Measurements from ENCODE around the gene SLC10A1. TPM values are rescaled to one million over a fixed set of nuclear protein-coding genes. Genes with fewer than 3 reads are reported as not detected.

The SLC10A1 gene
- total RNA-seq, 1 experiment from 2014 or later: not detected

GRCh38 chr14:69819607-69820006, 22.6 kb upstream of the SLC10A1 start:
- no CpG with 5 or more reads among the region's 8 CpGs for WGBS (ENCODE audit: extremely low coverage, insufficient read length, low lambda C conversion rate)
- H3K36me3 Mint-ChIP-seq (ENCODE audit: insufficient read depth in 1 of 3, low read depth in 3 of 3): no peaks in the 10 kb centered on the region

More at GRCh38 chr14:69819607-69820006, 22.6 kb upstream of the SLC10A1 start:
- Histone ChIP-seq H3K27ac (ENCODE audit: insufficient read length, low read depth, low read length) (no peak overlapping the region), H2AK5ac (ENCODE audit: insufficient read length, low read length) (no peak overlapping the region), H3K56ac (ENCODE audit: insufficient read length, low read depth, low read length) (no peak overlapping the region), H4K8ac (replicated peaks; ENCODE audit: insufficient read length, low read depth, low read length) (no peak overlapping the region), H4K5ac (ENCODE audit: insufficient read length, low read depth, low read length) (no peak overlapping the region), H3K27me3 (ENCODE audit: insufficient read depth, low read length) (no peaks in the 10 kb centered on the region), H3K4me2 (ENCODE audit: insufficient read depth, insufficient read length, low read length) (no peak overlapping the region), H3K23me2 (ENCODE audit: insufficient read length, low read depth, low read length, poor library complexity, severe bottlenecking) (no peaks in the 10 kb centered on the region), H2BK120ac (ENCODE audit: low read depth, low read length, poor library complexity, severe bottlenecking) (no peak overlapping the region), H3K79me2 (ENCODE audit: insufficient read depth, low read length) (no peaks in the 10 kb centered on the region), H3K9me3 (ENCODE audit: control insufficient read depth, low read depth, low read length) (no peaks in the 10 kb centered on the region), H2AFZ (ENCODE audit: low read length) (no peak overlapping the region), H3T11ph (ENCODE audit: low read length) (no peak overlapping the region), H3K9ac (ENCODE audit: extremely low read depth, insufficient read length, low read length) (no peak overlapping the region), H3K79me1 (ENCODE audit: insufficient read depth, low read depth, low read length, poor library complexity, severe bottlenecking) (no peaks in the 10 kb centered on the region), H2BK15ac (ENCODE audit: low read depth, low read length) (no peak overlapping the region), H3K4ac (ENCODE audit: low read depth, low read length) (no peak overlapping the region), H3K18ac (ENCODE audit: insufficient read length, low read depth, low read length) (no peak overlapping the region), H4K20me1 (ENCODE audit: control insufficient read depth, insufficient read depth, insufficient read length) (no peaks in the 10 kb centered on the region), H4K91ac (ENCODE audit: insufficient read length, low read depth, low read length) (no peak overlapping the region), H2BK5ac (ENCODE audit: insufficient read length, low read length) (no peak overlapping the region), H3K14ac (ENCODE audit: insufficient read depth, low read length) (no peak overlapping the region), H3K4me1 (ENCODE audit: insufficient read depth, low read length) (no peaks in the 10 kb centered on the region), H3K23ac (ENCODE audit: insufficient read length, low read depth, low read length) (no peak overlapping the region), H2BK20ac (ENCODE audit: low read depth, low read length, poor library complexity, severe bottlenecking) (no peak overlapping the region), H2BK12ac (ENCODE audit: insufficient read length, low read depth, low read length) (no peak overlapping the region)
- Mint-ChIP-seq H3K27ac (no peak overlapping the region), H3K4me1 (peaks cover 0 to 8% of the 10 kb centered on the region in 2 experiments; a peak in 3 of 4 replicates), H3K27me3 (ENCODE audit: low read depth) (no peaks in the 10 kb centered on the region), H3K9me3 (no peaks in the 10 kb centered on the region), H3K4me3 (no peak overlapping the region)
- TF ChIP-seq, protein P1, sequence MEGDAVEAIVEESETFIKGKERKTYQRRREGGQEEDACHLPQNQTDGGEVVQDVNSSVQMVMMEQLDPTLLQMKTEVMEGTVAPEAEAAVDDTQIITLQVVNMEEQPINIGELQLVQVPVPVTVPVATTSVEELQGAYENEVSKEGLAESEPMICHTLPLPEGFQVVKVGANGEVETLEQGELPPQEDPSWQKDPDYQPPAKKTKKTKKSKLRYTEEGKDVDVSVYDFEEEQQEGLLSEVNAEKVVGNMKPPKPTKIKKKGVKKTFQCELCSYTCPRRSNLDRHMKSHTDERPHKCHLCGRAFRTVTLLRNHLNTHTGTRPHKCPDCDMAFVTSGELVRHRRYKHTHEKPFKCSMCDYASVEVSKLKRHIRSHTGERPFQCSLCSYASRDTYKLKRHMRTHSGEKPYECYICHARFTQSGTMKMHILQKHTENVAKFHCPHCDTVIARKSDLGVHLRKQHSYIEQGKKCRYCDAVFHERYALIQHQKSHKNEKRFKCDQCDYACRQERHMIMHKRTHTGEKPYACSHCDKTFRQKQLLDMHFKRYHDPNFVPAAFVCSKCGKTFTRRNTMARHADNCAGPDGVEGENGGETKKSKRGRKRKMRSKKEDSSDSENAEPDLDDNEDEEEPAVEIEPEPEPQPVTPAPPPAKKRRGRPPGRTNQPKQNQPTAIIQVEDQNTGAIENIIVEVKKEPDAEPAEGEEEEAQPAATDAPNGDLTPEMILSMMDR (conservative IDR thresholded peaks at IDR 0.05): no peak
- no peak for DNase-seq

Measured in H9 (cell line).